Thyroid gland (tissue), 4 donors: ENCODE results near the gene MYD88. TPM values are rescaled to one million over a fixed set of nuclear protein-coding genes. Genes with fewer than 3 reads are reported as not detected.

Experiments used
- DNase-seq, 2 donors: peaks; one replicate each; pipeline ENCODE4 v3.0.0-alpha.2; 2019
- H3K27ac ChIP-seq, 3 donors: fragments of 200-600 bp; sonication (generic); 1 replicate in 2 of 3; 2 replicates in 1 of 3; pipeline ENCODE4 v1.5.1; 2016 to 2019; ENCODE audit warnings: mild to moderate bottlenecking in 1 of 3, moderate library complexity in 1 of 3
- H3K27me3 ChIP-seq: fragments of 200-600 bp; sonication (generic); one replicate; pipeline ENCODE4 v1.5.1; 2019
- H3K36me3 ChIP-seq, 2 donors: fragments of 200-600 bp; sonication (generic); one replicate each; pipeline ENCODE4 v1.5.1; 2016 to 2019
- H3K4me1 ChIP-seq, 2 donors: fragments of 200-600 bp; sonication (generic); one replicate each; pipeline ENCODE4 v1.5.1; 2017 to 2019
- H3K4me3 ChIP-seq, 3 donors: fragments of 200-600 bp; sonication (generic); replicated peaks in 1 of 3; 1 replicate in 2 of 3; 2 replicates in 1 of 3; pipeline ENCODE4 v1.5.1; 2016; ENCODE audit warnings: mild to moderate bottlenecking in 1 of 3
- H3K9me3 ChIP-seq: fragments of 200-600 bp; sonication (generic); one replicate; pipeline ENCODE4 v1.5.1; 2017
- CTCF ChIP-seq, 6 experiments: fragments of 200-600 bp in 3 of 6; fragments of 450-650 bp in 3 of 6; sonication (generic) in 3 of 6; IDR thresholded peaks; one replicate each; pipeline ENCODE4 v1.5.1; 2016 to 2019; ENCODE audit warnings: antibody characterized with exemption in 6 of 6, mild to moderate bottlenecking in 2 of 6, inconsistent platforms in 1 of 6, moderate library complexity in 1 of 6
- POLR2A ChIP-seq, 2 donors: fragments of 450-650 bp; IDR thresholded peaks; one replicate each; pipeline ENCODE4 v1.6.1; 2017; ENCODE audit warnings: antibody characterized with exemption in 2 of 2, mild to moderate bottlenecking in 2 of 2, moderate library complexity in 1 of 2
- WGBS, 2 donors: methylation state at CpG; one replicate each; pipeline ENCODE4 v1.1.5; 2017; 5-methylcytosine and 5-hydroxymethylcytosine counted together
- intact Hi-C: fragments of 100-400 bp; cut with DNase I; formaldehyde crosslinking; loops from one replicate; pipeline ENCODE4 v1.15.1; 2023
- total RNA-seq, 4 donors: library from RNA; depleted of rRNA; stranded (reverse); fragments of >200 nt; gene quantifications; one replicate each; pipeline ENCODE4 v1.2.3, GENCODE V29; 2016

MYD88 gene
- total RNA-seq, 4 donors from 2014 or later = 18.0 to 23.8 (median 20.2) TPM

DNA sequence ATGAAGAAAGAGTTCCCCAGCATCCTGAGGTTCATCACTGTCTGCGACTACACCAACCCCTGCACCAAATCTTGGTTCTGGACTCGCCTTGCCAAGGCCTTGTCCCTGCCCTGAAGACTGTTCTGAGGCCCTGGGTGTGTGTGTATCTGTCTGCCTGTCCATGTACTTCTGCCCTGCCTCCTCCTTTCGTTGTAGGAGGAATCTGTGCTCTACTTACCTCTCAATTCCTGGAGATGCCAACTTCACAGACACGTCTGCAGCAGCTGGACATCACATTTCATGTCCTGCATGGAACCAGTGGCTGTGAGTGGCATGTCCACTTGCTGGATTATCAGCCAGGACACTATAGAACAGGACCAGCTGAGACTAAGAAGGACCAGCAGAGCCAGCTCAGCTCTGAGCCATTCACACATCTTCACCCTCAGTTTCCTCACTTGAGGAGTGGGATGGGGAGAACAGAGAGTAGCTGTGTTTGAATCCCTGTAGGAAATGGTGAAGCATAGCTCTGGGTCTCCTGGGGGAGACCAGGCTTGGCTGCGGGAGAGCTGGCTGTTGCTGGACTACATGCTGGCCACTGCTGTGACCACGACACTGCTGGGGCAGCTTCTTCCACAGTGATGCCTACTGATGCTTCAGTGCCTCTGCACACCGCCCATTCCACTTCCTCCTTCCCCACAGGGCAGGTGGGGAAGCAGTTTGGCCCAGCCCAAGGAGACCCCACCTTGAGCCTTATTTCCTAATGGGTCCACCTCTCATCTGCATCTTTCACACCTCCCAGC lies 2.9 kb downstream of the MYD88 start:
- Histone ChIP-seq H3K4me1 (peaks cover 16 to 19% of the 10 kb centered on the region in 2 donors), H3K9me3 (no peaks in the 10 kb centered on the region), H3K4me3 (no peak overlapping the region), H3K27me3 (no peaks in the 10 kb centered on the region), H3K27ac (no peak overlapping the region), H3K36me3 (peaks cover 0 to 6% of the 10 kb centered on the region in 2 donors)
- intact Hi-C loops = loop anchor here (5.0 kb wide), 1 partner anchor 36 kb away; no protein-coding TSS in a partner anchor
- WGBS, 2 donors = 96 to 97% methylated on average over 7 of the region's 7 CpGs
- DNase-seq = no peak
- TF ChIP-seq POLR2A (IDR thresholded peaks at IDR 0.05) (no peak), CTCF (IDR thresholded peaks at IDR 0.05) (no peak)

DNA sequence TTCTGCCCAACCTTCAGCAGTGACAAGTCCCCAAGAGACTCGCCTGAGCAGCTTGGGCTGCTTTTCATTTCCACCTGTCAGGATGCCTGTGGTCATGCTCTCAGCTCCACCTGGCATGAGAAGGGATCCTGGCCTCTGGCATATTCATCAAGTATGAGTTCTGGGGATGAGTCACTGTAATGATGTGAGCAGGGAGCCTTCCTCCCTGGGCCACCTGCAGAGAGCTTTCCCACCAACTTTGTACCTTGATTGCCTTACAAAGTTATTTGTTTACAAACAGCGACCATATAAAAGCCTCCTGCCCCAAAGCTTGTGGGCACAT lies 3.5 kb downstream of the MYD88 start:
- 94% methylated on average over 2 of the region's 2 CpGs for WGBS, 2 donors
- intact Hi-C loops = loop anchor here (5.0 kb wide), 1 partner anchor 35 kb away; no protein-coding TSS in a partner anchor
- TF ChIP-seq POLR2A (IDR thresholded peaks at IDR 0.05) (no peak), CTCF (IDR thresholded peaks at IDR 0.05) (no peak)

DNA sequence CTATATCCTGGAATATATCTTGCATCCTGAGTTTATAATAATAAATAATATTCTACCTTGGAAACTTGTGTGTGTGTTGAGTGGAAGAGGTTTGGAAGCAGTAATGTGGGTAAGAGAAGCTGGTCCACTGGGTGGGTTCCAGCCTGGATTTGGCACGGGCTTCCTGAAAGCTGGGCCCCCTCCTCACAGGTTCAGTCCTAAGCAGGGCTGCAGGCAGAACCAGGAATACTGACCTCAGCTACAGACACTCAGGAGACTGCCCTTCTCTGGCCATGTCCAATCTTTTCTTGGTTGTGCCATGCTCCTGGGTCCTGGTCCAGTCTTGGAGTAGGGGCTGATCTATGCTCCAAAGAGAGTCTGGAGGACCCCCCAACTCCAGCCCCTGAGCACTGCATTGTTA lies 4.5 kb downstream of the MYD88 start:
- no peak for TF ChIP-seq CTCF (IDR thresholded peaks at IDR 0.05)
- Histone ChIP-seq H3K9me3 (no peaks in the 10 kb centered on the region), H3K4me1 (peaks cover 11 to 14% of the 10 kb centered on the region in 2 donors), H3K27me3 (no peaks in the 10 kb centered on the region), H3K4me3 (no peak overlapping the region), H3K27ac (no peak overlapping the region), H3K36me3 (peaks cover 0 to 6% of the 10 kb centered on the region in 2 donors)
- intact Hi-C loops = loop anchor here (5.0 kb wide), 1 partner anchor 34 kb away; no protein-coding TSS in a partner anchor
- 62 to 78% methylated on average over 1 of the region's 1 CpG for whole genome bisulfite sequencing, 2 donors
- DNase-seq = no peak

More for the DNA sequence above, 3.5 kb downstream of the MYD88 start:
- DNase-seq = no peak
- Histone ChIP-seq H3K4me1 (peaks cover 16 to 19% of the 10 kb centered on the region in 2 donors), H3K4me3 (no peak overlapping the region), H3K9me3 (no peaks in the 10 kb centered on the region), H3K36me3 (peaks cover 0 to 6% of the 10 kb centered on the region in 2 donors), H3K27ac (no peak overlapping the region), H3K27me3 (no peaks in the 10 kb centered on the region)

- 83 to 84% methylated on average over 2 to 3 of the region's 3 CpGs for WGBS, 2 donors
- TF ChIP-seq CTCF (IDR thresholded peaks at IDR 0.05) (no peak), POLR2A (IDR thresholded peaks at IDR 0.05) (no peak)
- Histone ChIP-seq H3K4me1 (peaks cover 8 to 11% of the 10 kb centered on the region in 2 donors), H3K4me3 (no peak overlapping the region), H3K27me3 (no peaks in the 10 kb centered on the region), H3K27ac (no peak overlapping the region), H3K36me3 (peaks cover 0 to 6% of the 10 kb centered on the region in 2 donors), H3K9me3 (no peaks in the 10 kb centered on the region)
- intact Hi-C loops = loop anchor here (5.0 kb wide), 1 partner anchor 34 kb away; no protein-coding TSS in a partner anchor
- DNase-seq = no peak
These were observed 5.0 kb downstream of the MYD88 start for GRCh38 chr3:38143511-38143910.

DNA sequence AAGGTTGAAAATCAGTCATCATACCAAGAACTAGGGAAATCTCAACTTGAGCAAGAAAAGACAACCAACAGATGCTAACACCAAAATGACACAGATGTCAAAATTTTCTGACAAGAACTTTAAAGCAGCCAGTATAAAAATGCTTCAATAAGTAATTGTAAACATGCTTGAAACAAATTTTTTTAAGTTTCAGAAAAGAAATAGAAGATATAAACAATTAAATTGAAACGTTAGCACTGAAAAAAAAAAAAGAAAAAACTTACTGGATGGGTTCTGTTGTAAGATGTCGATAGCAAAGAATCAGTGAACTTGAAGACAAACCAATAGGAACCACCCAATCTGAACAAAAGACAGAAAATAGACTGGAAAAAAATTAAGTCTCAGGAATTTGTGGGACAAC lies 8.0 kb downstream of the MYD88 start:
- H3K9me3 ChIP-seq = no peaks in the 10 kb centered on the region
- no peaks in the 10 kb centered on the region for H3K4me1 ChIP-seq
- no peak overlapping the region for H3K4me3 ChIP-seq
- H3K27ac ChIP-seq = no peak overlapping the region
- DNase-seq = no peak
- 86 to 93% methylated on average over 2 of the region's 2 CpGs for WGBS, 2 donors
- TF ChIP-seq CTCF (IDR thresholded peaks at IDR 0.05) (no peak), POLR2A (IDR thresholded peaks at IDR 0.05) (no peak)
- peaks cover 0 to 2% of the 10 kb centered on the region in 2 donors for H3K36me3 ChIP-seq
- intact Hi-C loops = no loop called here
- H3K27me3 ChIP-seq = no peaks in the 10 kb centered on the region
